ENCODE results near the gene CPOX.
"Not testable (repeated sequence)": the region's sequence is repeated elsewhere in the genome, so short reads cannot be mapped to it uniquely, and the experiment has no call there.

Gene CPOX

DNA sequence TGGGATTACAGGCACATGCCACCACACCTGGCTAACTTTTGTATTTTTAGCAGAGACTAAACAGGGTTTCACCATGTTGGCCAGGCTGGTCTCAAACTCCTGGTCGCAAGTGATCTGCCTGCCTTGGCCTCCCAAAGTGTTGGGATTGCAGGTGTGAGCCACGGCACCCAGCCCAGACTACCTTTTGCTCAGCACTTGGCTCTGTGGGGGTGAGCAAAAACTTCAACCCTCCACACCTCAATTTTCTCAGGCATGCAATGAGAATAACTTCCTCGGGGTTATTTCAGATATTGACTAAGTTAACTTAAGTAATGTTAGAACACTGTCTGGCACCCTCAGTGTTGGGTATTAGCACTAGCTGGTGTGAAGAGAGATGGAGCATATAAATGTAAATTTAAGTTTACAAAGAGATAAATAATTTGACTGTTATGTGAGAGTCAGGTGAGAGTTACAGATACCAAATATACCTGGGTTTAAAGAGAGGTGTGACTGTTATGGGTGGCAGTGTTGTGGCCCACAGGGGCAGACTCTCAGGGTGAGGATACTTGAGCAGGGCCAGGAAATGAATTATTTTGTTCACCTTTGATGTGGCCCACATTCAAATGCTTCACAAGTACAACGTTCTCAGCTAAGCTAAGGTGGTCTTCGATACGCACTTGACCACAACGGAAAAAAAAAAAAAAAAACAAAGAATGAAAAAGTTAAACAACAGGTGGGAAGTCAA is 29.0 kb downstream of the CPOX start:
- H2AFZ ChIP-seq = no peak overlapping the region
- H3K4me1 ChIP-seq = no peaks in the 10 kb centered on the region
- TF ChIP-seq, protein P1, sequence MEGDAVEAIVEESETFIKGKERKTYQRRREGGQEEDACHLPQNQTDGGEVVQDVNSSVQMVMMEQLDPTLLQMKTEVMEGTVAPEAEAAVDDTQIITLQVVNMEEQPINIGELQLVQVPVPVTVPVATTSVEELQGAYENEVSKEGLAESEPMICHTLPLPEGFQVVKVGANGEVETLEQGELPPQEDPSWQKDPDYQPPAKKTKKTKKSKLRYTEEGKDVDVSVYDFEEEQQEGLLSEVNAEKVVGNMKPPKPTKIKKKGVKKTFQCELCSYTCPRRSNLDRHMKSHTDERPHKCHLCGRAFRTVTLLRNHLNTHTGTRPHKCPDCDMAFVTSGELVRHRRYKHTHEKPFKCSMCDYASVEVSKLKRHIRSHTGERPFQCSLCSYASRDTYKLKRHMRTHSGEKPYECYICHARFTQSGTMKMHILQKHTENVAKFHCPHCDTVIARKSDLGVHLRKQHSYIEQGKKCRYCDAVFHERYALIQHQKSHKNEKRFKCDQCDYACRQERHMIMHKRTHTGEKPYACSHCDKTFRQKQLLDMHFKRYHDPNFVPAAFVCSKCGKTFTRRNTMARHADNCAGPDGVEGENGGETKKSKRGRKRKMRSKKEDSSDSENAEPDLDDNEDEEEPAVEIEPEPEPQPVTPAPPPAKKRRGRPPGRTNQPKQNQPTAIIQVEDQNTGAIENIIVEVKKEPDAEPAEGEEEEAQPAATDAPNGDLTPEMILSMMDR (IDR thresholded peaks at IDR 0.05) = no peak
- H3K27me3 ChIP-seq (ENCODE audit: control insufficient read depth, insufficient read depth, low read length) = no peaks in the 10 kb centered on the region
- H3K79me2 ChIP-seq = no peaks in the 10 kb centered on the region
- H3K9ac ChIP-seq = no peak overlapping the region
- H3K4me3 ChIP-seq (ENCODE audit: low read depth, low read length) = no peak overlapping the region
- no peaks in the 10 kb centered on the region for H3K9me3 ChIP-seq (ENCODE audit: control insufficient read depth, low read length)
- no peak overlapping the region for H3K27ac ChIP-seq
- no peak overlapping the region for H3K4me2 ChIP-seq (ENCODE audit: low read length)
- H3K36me3 ChIP-seq (ENCODE audit: control insufficient read depth, insufficient read depth, low read length) = no peaks in the 10 kb centered on the region

DNA sequence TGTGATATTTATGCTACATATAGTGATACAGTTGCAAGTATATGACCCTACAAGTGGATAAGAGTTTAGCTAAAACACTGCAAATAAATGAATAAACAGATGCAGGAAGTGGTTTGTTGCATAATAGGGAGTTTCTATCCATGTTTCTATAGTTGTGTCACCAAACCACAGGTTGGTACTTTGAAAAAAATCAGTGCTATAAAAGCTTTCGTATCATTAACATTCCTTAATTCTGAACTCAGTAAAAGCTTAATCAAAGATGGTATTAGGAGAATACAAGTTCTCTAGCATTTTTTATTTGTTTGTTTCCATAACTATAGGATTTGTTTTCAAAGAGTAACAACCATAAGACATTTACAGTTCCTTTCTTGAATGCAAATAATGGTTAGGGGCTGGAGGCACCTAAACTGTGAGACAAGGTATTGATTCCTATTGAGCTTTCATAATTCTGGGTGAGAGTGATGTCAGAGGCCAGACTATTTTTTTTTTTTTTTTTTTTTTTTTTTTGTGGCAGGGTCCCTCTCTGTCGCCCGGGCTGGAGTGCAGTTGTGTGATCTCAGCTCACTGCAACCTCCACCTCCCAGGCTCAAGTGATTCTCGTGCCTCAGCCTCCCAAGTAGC is 29.6 kb downstream of the CPOX start:
- Histone ChIP-seq H3K36me3 (ENCODE audit: control insufficient read depth, insufficient read depth, low read length) (no peaks in the 10 kb centered on the region), H3K4me3 (ENCODE audit: low read depth, low read length) (no peak overlapping the region), H3K27ac (no peak overlapping the region), H3K9ac (no peak overlapping the region), H2AFZ (no peak overlapping the region), H3K9me3 (ENCODE audit: control insufficient read depth, low read length) (no peaks in the 10 kb centered on the region), H3K79me2 (no peaks in the 10 kb centered on the region), H3K27me3 (ENCODE audit: control insufficient read depth, insufficient read depth, low read length) (no peaks in the 10 kb centered on the region), H3K4me2 (ENCODE audit: low read length) (no peak overlapping the region), H3K4me1 (no peaks in the 10 kb centered on the region)
- TF ChIP-seq, protein P1 (IDR thresholded peaks at IDR 0.05) = no peak

DNA sequence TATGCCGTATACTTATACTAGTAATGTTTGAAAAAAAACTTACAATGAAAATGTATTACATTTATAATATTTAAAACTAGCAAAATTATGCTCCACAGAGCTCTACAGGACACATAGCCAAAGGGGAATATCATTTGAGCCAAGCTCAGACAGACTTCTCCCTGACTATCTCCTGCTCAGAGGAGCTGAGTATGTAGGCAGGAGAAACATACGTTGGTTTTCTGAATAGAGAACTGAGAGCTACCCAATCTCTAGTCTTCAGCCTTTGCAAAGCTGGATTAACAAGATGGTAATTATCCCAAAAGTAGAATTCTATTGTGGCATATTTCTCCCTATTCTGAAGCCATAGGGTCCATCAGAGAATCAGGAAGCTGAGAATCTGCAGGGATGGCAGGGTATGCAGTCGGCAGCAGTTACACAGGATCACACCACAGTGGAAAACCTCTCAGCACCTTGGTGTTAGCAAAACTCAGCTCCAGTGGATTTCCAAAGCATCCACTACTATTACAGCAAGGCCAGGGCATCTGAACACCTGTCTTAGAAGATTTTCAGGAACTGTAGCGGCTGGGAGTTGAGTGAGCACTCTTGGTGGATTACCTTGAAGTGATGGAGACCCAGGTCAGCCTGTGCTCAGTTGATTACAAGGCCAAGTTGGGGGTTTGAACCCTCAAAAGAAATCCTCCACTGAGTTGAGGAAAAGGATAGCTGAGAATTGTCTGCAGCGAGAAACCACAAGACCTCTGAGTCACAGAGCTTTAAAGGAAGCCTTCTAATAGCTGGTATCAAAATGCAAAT is 31.5 kb downstream of the CPOX start:
- TF ChIP-seq, protein P1 (IDR thresholded peaks at IDR 0.05) = no peak
- Histone ChIP-seq H3K79me2 (no peaks in the 10 kb centered on the region), H3K27ac (no peak overlapping the region), H2AFZ (no peak overlapping the region), H3K9me3 (ENCODE audit: control insufficient read depth, low read length) (no peaks in the 10 kb centered on the region), H3K9ac (no peak overlapping the region), H3K36me3 (ENCODE audit: control insufficient read depth, insufficient read depth, low read length) (no peaks in the 10 kb centered on the region), H3K4me3 (ENCODE audit: low read depth, low read length) (no peak overlapping the region), H3K27me3 (ENCODE audit: control insufficient read depth, insufficient read depth, low read length) (no peaks in the 10 kb centered on the region), H3K4me2 (ENCODE audit: low read length) (no peak overlapping the region), H3K4me1 (no peaks in the 10 kb centered on the region)

DNA sequence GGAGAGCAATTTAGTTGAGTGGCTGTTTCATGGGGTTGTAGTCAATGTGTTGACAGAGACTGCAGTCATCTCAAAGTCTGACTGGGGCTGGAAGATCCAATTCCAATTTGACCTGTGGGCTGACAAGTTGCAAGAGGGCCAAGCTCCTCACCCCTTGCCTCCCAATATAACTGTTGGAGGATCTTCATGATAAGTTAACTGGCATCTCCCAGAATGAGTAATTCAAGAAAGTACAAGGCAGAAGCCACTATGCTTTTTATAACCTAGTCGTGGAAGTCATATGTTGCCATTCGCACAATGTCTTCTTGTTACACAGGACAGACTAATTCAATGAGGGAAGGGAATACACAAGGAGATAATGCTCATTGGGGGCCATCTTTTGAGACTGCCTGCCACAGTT is 32.5 kb downstream of the CPOX start:
- H3K27me3 ChIP-seq (ENCODE audit: control insufficient read depth, insufficient read depth, low read length) = no peaks in the 10 kb centered on the region
- H3K36me3 ChIP-seq (ENCODE audit: control insufficient read depth, insufficient read depth, low read length) = no peaks in the 10 kb centered on the region
- no peak overlapping the region for H3K27ac ChIP-seq
- no peaks in the 10 kb centered on the region for H3K9me3 ChIP-seq (ENCODE audit: control insufficient read depth, low read length)
- H3K4me2 ChIP-seq (ENCODE audit: low read length) = no peak overlapping the region
- no peak overlapping the region for H3K9ac ChIP-seq
- no peak overlapping the region for H3K4me3 ChIP-seq (ENCODE audit: low read depth, low read length)
- H3K4me1 ChIP-seq = no peaks in the 10 kb centered on the region
- no peaks in the 10 kb centered on the region for H3K79me2 ChIP-seq
- no peak overlapping the region for H2AFZ ChIP-seq
- TF ChIP-seq, protein P1 (IDR thresholded peaks at IDR 0.05) = no peak

DNA sequence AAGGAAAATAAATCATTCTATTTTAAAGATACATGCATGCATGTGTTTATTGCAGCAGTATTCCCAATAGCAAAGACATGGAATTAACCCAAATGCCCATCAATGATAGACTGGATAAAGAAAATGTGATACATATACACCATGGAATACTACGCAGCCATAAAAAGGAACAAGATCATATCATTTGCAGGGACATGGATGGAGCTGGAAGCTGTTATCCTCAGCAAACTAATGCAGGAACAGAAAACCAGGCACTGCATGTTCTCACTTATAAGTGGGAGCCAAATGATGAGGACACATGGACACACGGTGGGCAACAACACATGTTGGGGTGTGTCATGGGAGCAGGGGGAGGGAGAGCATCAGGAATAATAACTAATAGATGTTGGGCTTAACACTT is 33.6 kb downstream of the CPOX start:
- not testable (repeated sequence) for H3K9ac ChIP-seq, H3K27ac ChIP-seq, H3K79me2 ChIP-seq

More for the DNA sequence above, 33.6 kb downstream of the CPOX start:
- not testable (repeated sequence) for H3K4me1 ChIP-seq; H3K36me3 ChIP-seq (ENCODE audit: control insufficient read depth, insufficient read depth, low read length); H3K4me2 ChIP-seq (ENCODE audit: low read length); H3K9me3 ChIP-seq (ENCODE audit: control insufficient read depth, low read length); H3K4me3 ChIP-seq (ENCODE audit: low read depth, low read length); H3K27me3 ChIP-seq (ENCODE audit: control insufficient read depth, insufficient read depth, low read length); H2AFZ ChIP-seq

Data from parathyroid adenoma (tissue), 2 donors.